Measurements from ENCODE around the gene PABPC4L.

- TF ChIP-seq, protein P1, sequence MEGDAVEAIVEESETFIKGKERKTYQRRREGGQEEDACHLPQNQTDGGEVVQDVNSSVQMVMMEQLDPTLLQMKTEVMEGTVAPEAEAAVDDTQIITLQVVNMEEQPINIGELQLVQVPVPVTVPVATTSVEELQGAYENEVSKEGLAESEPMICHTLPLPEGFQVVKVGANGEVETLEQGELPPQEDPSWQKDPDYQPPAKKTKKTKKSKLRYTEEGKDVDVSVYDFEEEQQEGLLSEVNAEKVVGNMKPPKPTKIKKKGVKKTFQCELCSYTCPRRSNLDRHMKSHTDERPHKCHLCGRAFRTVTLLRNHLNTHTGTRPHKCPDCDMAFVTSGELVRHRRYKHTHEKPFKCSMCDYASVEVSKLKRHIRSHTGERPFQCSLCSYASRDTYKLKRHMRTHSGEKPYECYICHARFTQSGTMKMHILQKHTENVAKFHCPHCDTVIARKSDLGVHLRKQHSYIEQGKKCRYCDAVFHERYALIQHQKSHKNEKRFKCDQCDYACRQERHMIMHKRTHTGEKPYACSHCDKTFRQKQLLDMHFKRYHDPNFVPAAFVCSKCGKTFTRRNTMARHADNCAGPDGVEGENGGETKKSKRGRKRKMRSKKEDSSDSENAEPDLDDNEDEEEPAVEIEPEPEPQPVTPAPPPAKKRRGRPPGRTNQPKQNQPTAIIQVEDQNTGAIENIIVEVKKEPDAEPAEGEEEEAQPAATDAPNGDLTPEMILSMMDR (IDR thresholded peaks at IDR 0.05; ENCODE audit: insufficient read depth, low read depth, low read length): no peak
- no peak for TF ChIP-seq EZH2 (IDR thresholded peaks at IDR 0.05; ENCODE audit: insufficient read depth, low read length)
Measured at GRCh38 chr4:134215620-134216344, 14.2 kb upstream of the PABPC4L start.
